Daoy (cell line): ENCODE data around the gene FAM234A. TPM values are rescaled to one million over a fixed set of nuclear protein-coding genes. Genes with fewer than 3 reads are reported as not detected.
"Not testable (repeated sequence)": the region's sequence is repeated elsewhere in the genome, so short reads cannot be mapped to it uniquely, and the experiment has no call there.

Source experiments
- DNase-seq: peaks from one replicate; pipeline ENCODE4 v3.0.0-alpha.2; 2015; ENCODE audit warnings: low read depth
- total RNA-seq: library from RNA; depleted of rRNA; stranded (reverse); fragments of >200 nt; shearing (Covaris generic); gene quantifications from 2 replicates; pipeline ENCODE4 v1.2.3, GENCODE V29; 2014

The FAM234A gene
- total RNA-seq, 1 experiment from 2014 or later, result 29.1 TPM

- no peak for DNase-seq
These were observed 3.7 kb upstream of the FAM234A start for GRCh38 chr16:230949-231348.

- DNase-seq, result no peak
These were observed 5.3 kb downstream of the FAM234A start for GRCh38 chr16:239948-240277.

DNA sequence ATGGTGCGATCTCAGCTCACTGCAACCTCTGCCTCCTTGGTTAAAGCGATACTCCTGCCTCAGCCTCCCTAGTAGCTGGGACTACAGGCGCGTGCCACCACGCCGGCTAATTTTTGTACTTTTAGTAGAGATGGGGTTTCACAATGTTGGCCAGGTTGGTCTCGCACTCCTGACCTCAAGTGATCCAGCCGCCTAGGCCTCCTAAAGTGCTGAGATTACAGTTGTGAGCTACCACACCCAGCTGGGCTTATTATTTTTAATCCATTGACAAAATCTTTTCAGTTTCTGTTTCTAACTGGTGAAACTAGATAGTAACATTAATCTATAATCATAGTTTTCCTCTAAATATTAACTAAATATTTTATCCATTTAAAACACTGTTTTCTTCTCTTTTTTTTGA is 5.9 kb downstream of the FAM234A start:
- DNase-seq, result no peak

- DNase-seq, result no peak
These were observed 7.7 kb downstream of the FAM234A start for GRCh38 chr16:242281-242680.

DNA sequence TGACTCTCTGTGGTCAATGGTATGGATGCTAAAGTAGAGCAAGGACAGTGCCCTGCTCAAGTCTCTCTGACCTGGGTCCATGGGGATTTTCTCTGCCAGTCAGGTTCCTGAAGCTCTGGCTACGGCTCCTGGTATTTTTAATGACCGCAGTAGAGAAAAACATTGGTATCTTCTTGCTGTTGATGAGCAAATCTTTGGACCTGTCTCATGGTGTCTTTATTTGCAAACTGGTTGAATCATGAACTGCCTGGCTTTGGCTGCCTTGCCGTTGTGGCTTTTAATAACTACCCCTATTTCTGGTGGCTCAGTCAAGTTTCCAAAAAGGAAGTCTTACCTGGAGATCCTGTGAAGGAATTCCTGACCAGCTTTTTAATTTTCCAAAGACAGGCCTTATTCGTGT is 8.7 kb downstream of the FAM234A start:
- DNase-seq, result no peak

DNA sequence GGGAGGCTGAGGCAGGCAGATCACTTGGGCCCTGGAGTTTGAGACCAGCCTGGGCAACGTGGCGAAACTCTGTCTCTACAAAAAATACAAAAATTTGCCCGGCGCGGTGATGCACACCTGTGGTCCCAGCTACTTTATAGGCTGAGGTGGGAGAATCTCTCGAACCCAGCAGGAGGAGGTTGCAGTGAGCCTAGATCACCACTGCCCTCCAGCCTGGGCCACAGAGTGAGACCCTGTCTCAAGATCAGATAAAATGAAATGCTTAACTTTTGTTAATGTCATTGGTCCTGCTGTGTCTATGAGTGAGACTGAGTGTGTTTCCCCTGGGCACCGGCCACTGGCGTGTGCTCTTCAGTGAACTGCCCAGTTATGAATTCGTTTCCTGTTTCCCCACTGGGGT is 10.5 kb downstream of the FAM234A start:
- no peak for DNase-seq

GRCh38 chr16:247027-247426 is 12.4 kb downstream of the FAM234A start:
- no peak for DNase-seq

GRCh38 chr16:249431-249830 is 14.8 kb downstream of the FAM234A start:
- no peak for DNase-seq

DNA sequence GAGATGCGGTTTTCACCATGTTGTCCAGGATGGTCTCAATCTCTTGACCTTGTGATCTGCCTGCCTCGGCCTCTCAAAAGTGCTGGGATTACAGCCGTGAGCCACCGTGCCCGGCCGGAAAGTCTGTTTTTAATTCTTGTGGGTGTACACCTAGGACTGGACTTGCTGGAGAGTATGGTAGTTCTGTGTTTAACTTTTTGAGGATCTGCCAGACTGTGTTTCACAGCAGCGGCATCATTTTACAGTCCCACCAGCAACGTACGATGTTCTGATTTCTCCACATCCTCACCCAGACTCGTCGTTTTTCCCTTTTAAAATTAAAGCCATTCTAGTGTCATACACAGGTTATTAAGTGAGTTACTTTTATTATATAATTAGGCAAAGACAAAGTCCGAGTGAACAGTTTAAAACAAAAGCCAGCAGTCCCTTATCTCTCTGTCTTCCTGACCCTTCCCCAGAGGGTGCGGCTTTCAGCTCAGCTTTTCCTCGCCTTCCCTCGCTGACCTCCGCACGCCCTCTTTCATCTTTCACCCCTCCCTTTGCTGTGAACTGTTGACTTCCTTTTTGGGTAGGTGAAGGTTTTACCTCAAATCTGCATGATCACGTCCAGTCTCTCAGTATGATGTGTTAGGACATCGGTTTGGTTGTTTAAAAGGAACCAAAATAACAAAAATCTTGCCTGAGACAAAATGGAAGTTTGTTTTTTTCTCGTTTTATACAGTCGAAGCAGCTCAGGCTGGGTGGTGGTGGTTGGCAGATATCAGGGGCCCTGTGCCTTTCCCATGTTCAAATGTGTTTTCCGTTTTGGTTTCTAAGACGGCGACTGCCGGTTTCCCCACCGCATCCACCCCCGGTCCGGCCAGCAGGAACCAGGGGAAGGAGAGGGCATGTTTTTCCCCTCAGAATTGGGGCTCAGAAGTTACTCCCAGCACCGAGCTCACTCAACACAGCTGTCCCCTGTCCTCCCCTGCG is 18.0 kb downstream of the FAM234A start:
- no peak for DNase-seq

- DNase-seq, result no peak
These were observed 19.2 kb downstream of the FAM234A start for GRCh38 chr16:253833-254232.

DNA sequence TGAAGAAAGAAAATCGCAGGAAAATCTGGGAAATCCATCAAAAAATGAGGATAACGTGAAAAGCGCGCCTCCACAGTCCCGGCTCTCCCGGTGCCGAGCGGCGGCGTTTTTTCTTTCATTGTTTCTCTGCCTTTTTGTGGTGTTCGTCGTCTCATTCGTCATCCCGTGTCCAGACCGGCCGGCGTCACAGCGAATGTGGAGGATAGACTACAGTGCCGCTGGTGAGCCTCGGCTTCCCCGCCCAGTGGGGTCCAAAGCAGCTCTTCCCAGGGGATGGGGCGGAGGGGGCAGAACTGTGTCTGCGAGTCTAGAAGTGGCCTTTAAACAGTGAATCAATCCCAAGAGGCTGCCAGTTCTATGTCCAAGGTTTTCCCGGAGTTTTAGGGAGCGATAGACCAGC is 19.8 kb downstream of the FAM234A start:
- DNase-seq, result no peak

DNA sequence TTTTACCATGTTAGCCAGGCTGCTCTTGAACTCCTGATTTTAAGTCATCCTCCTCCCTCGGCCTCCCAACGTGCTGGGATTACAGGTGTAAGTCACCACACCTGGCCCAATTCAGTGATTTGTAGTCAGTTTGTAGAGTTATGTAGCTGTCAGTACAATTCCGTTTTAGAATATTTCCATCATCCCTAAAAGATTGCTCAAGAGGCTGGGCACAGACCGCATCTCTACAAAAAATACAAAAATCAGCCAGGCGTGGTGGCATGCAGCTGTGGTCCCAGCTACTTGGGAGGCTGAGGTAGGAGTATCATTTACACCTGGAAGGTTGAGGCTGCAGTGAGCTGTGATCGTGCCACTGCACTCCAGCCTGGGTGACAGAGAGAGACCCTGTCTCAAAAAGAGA is 20.6 kb downstream of the FAM234A start:
- DNase-seq, result no peak

GRCh38 chr16:258091-258490 is 23.5 kb downstream of the FAM234A start:
- DNase-seq, result not testable (repeated sequence)

DNA sequence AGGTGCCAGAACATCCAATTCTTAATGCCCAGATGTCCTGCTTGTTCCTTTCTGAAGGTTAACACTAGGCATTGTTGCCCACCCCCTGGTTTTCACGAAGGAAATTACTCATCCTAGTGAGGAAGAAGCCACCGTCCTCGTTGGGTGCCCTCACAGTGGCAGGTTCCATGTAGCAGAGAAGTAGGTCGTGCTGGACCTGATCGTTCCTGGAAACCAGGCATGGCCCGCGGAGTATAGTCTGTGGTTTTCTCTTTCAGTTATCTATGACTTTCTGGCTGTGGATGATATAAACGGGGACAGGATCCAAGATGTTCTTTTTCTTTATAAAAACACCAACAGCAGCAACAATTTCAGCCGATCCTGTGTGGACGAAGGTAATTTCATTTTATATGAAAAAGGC is 24.6 kb downstream of the FAM234A start:
- no peak for DNase-seq

GRCh38 chr16:259814-260253 is 25.2 kb downstream of the FAM234A start:
- no peak for DNase-seq

- DNase-seq, result no peak
These were observed 25.7 kb downstream of the FAM234A start for GRCh38 chr16:260326-260725.

DNA sequence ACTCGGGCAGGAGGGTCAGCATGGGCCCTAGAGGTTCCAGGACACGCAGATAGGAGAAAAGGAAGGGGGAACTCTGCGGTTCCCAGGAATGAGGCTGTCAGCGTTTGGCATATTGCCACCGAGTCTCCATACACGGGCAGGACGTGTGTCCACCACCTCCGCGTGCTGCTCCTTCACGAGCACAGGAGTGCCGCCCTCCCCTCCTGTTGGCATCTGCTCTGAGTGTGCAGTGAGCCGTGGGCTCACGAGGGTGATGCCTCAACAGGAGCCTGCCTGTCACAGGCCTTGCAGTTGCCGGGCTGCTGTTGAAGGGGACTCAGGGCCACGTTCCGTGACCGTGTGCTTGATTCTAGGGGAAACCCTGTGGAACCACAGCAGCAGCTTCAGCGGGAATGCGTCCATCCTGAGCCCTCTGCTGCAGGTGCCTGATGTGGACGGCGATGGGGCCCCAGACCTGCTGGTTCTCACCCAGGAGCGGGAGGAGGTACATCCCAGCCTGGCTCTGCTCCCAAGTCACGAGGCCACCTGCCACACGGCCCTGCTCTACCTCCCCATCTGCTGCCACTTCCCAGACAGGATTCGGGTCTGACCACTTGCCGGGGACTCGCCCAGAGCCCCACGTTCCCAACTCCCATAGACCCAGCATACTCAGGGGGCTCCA is 26.5 kb downstream of the FAM234A start:
- DNase-seq, result no peak

DNA sequence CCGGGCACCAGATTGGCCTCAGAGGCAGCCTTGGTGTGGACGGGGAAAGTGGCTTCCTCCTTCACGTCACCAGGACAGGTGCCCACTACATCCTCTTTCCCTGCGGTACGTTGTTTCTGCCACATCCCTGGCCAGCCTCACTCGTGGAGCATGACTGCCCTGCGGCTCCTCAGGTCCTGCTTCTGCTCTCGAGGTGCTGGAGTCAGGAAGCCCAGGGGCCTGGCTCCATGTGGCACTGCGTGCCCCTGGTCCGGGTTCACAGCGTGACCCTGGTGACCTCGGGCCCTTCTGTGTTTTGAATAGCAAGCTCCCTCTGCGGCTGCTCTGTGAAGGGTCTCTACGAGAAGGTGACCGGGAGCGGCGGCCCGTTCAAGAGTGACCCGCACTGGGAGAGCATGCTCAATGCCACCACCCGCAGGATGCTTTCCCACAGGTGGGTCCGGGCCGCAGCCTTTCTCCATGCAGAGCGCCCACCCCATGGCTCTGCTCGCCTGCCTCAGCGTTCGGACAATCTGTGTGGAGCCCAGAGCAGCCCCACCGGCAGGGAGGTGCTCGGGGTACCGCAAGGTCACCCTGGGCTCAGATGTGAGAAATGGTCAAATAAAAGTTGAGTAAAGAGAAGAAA is 27.6 kb downstream of the FAM234A start:
- no peak for DNase-seq

DNA sequence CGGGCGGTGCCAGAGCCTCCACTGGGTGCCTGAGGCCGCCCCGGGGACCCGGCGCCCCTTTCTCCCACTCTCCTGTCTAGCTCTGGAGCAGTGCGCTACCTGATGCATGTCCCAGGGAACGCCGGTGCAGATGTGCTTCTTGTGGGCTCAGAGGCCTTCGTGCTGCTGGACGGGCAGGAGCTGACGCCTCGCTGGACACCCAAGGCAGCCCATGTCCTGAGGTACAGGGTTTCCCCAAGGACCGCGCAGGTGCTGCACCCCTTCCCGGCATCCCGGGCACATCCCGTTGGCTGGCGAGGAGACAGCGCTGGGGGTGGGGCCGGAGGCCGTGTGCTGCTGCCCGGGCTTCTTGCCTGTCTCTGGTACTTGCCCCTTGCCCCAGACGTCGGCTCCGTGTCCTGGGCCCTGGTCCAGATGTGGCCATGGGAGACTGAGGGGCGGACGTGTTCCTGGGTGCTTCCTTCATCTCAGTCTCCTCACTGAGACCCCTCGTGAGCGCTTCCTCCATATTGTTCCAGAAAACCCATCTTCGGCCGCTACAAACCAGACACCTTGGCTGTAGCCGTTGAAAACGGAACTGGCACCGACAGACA is 28.7 kb downstream of the FAM234A start:
- DNase-seq, result no peak

- DNase-seq, result no peak
These were observed 29.3 kb downstream of the FAM234A start for GRCh38 chr16:263944-264343.

DNA sequence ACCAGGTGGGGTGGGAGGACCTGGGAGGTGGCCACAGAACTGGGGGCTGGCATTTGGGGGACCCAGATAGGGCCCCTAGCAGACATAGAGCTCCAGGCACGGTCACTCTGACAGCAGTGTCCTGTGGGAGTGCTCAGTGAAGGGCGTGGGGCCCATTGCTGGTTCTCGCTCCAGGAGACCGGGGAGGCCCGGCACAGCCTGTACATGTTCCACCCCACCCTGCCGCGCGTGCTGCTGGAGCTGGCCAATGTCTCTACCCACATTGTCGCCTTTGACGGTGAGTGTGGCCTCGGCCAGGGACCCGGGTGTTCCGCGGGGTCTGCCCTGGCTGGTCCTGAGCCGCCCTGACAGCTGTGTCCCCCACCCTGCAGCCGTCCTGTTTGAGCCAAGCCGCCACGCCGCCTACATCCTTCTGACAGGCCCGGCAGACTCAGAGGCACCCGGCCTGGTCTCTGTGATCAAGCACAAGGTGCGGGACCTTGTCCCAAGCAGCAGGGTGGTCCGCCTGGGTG is 29.9 kb downstream of the FAM234A start:
- DNase-seq, result no peak

DNA sequence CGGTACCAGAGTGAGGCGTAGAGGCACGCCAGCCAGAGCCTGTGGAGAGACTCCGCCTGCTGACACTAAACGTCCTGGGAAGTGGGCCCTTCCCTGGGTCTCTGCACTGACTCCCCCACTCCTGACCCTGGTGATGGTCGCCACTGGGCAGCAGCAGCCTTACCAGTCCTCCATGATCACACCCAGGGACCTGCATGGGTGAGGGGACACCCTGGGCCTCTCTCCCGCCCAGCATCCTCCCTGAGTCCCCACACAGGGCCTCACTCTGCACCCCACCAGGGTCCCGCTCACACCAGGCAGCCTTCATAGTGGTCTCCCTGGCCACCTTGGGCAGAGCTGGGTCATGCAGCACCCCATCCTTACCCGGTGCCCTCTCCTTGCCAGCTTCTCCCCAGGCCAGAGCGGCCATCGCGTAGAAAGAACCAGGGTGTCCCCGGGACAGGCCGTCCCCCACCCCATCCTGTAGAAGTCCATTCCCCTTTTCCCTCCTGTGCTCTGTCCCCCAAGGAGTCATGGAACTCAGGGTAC is 30.4 kb downstream of the FAM234A start:
- no peak for DNase-seq
